ENCODE measurements around the gene DUSP8. TPM values are rescaled to one million over a fixed set of nuclear protein-coding genes. Genes with fewer than 3 reads are reported as not detected.

DUSP8 gene
- total and polyA plus RNA-seq, 11 donors, result 9.8 to 29.9 (median 16.5) TPM

- Histone ChIP-seq H3K27me3 (no peaks in the 10 kb centered on the region), H3K4me3 (no peak overlapping the region), H3K27ac (no peak overlapping the region), H3K9me3 (no peaks in the 10 kb centered on the region), H3K36me3 (peaks cover 0 to 7% (median 0%) of the 10 kb centered on the region in 9 donors), H3K4me1 (peaks cover 5 to 88% (median 50%) of the 10 kb centered on the region in 12 donors)
- 86 to 92% (median 90%) methylated on average over 12 to 15 of the region's 15 CpGs for WGBS, 4 donors
- ATAC-seq (no peak), DNase-seq (no peak)
- intact Hi-C loops (cut with DNase I), result no loop called here
- TF ChIP-seq POLR2A (IDR thresholded peaks at IDR 0.05) (no peak), CTCF (IDR thresholded peaks at IDR 0.05) (no peak)
Measured at GRCh38 chr11:1526785-1527184, 45.3 kb downstream of the DUSP8 start.

DNA sequence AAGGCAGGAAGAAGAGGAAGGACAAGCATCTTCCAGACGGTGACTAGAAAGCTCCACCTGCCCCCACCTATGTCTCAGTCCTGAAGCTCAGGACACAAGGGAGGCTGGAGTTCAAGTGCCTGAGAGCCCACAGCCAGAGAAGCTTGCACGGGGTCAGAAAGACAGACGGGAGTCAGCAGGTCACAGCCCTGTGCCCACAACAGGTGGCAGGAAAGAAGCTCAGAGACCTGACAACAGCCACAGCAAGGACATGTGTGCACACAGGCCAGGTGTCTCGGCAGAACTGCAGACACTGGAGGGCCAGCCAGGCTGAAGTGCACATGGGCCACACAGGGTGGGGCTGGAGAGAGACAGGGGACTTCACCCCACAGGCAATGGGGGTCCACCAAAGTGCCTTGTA is 48.3 kb downstream of the DUSP8 start:
- ATAC-seq (no peak), DNase-seq (no peak)
- WGBS, 4 donors, result 45 to 63% (median 62%) methylated on average over 3 to 4 of the region's 4 CpGs
- TF ChIP-seq CTCF (IDR thresholded peaks at IDR 0.05) (no peak), POLR2A (IDR thresholded peaks at IDR 0.05) (no peak)
- H3K9me3 ChIP-seq, result no peaks in the 10 kb centered on the region
- intact Hi-C loops (cut with DNase I), result no loop called here
- no peak overlapping the region for H3K4me3 ChIP-seq
- H3K36me3 ChIP-seq, result peaks cover 0 to 6% (median 0%) of the 10 kb centered on the region in 9 donors
- no peak overlapping the region for H3K27ac ChIP-seq
- no peaks in the 10 kb centered on the region for H3K27me3 ChIP-seq
- peaks cover 0 to 87% (median 47%) of the 10 kb centered on the region in 12 donors for H3K4me1 ChIP-seq

GRCh38 chr11:1523077-1523476 is 49.0 kb downstream of the DUSP8 start:
- no peak for TF ChIP-seq CTCF (IDR thresholded peaks at IDR 0.05)
- no peak for TF ChIP-seq POLR2A (IDR thresholded peaks at IDR 0.05)
- peaks cover 0 to 85% (median 40%) of the 10 kb centered on the region in 12 donors for H3K4me1 ChIP-seq
- no peak overlapping the region for H3K27ac ChIP-seq
- DNase-seq, result no peak
- no peak for ATAC-seq
- 82 to 84% (median 84%) methylated on average over 6 of the region's 6 CpGs for WGBS, 4 donors
- H3K4me3 ChIP-seq, result no peak overlapping the region
- H3K9me3 ChIP-seq, result no peaks in the 10 kb centered on the region
- intact Hi-C loops (cut with DNase I), result no loop called here
- H3K36me3 ChIP-seq, result peaks cover 0 to 6% (median 0%) of the 10 kb centered on the region in 9 donors
- H3K27me3 ChIP-seq, result no peaks in the 10 kb centered on the region

DNA sequence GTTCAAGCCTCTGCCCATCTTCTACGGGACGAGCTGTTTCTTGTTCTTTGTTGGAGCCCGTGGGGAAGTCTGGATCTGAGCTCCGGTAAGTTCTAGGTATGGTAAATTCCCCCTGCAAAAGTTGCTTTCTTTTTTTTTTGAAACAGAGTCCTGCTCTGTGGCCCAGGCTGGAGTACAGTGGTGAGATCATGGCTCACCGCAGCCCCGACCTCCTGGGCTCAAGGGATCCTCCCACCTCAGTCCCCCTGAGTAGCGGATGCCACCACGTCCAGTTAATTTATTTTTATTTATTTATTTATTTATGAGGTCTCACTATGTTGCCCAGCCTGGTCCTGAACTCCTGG is 50.0 kb downstream of the DUSP8 start:
- DNase-seq, result no peak
- no peak for ATAC-seq
- no peak overlapping the region for H3K27ac ChIP-seq
- WGBS, 4 donors, result 86 to 95% (median 92%) methylated on average over 8 of the region's 8 CpGs
- H3K27me3 ChIP-seq, result no peaks in the 10 kb centered on the region
- H3K4me1 ChIP-seq, result peaks cover 0 to 86% (median 42%) of the 10 kb centered on the region in 12 donors
- peaks cover 0 to 6% (median 0%) of the 10 kb centered on the region in 9 donors for H3K36me3 ChIP-seq
- intact Hi-C loops (cut with DNase I), result no loop called here
- no peak for TF ChIP-seq POLR2A (IDR thresholded peaks at IDR 0.05)
- no peak for TF ChIP-seq CTCF (IDR thresholded peaks at IDR 0.05)
- H3K4me3 ChIP-seq, result no peak overlapping the region
- no peaks in the 10 kb centered on the region for H3K9me3 ChIP-seq
